NCI-H128 (cell line): ENCODE data around the gene PAFAH1B2.
"Not testable (repeated sequence)": the region's sequence is repeated elsewhere in the genome, so short reads cannot be mapped to it uniquely, and the experiment has no call there.

Source experiments
- DNase-seq: peaks from one replicate; lab custom pipeline; 2025; ENCODE audit not compliant: unreplicated experiment; lab: John Stamatoyannopoulos, UW

Gene PAFAH1B2

DNA sequence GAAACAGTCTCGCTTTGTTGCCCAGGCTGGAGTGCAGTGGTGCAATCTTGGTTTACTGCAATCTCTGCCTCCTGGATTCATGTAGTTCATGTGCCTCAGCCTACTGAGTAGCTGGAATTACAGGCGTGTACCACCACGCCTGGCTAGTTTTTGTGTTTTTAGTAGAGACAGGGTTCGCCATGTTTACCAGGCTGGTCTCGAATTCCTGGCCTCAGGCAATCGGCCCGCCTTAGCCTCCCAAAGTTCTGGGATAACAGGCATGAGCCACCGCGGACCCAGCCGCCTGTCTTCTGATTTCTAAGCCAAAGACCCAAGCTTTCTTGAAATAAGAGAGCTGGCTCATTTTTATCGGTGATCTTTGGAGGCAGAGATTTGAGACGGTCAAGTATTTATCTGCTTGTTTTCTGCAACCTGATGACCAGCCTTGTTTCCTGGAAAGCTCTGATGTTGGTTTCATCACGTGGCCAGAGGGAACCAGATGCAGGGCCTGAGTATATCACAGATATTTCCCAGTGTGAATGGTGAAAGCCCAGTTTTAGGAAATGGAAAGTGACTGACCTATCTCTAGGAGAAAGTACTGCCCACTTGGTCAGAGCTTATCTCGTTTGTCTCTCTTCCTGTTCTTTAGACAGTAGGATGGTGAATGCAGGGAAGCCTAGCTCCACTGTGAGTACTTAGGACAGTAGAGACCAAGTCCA, 28.8 kb downstream of the PAFAH1B2 start:
- DNase-seq = no peak

DNA sequence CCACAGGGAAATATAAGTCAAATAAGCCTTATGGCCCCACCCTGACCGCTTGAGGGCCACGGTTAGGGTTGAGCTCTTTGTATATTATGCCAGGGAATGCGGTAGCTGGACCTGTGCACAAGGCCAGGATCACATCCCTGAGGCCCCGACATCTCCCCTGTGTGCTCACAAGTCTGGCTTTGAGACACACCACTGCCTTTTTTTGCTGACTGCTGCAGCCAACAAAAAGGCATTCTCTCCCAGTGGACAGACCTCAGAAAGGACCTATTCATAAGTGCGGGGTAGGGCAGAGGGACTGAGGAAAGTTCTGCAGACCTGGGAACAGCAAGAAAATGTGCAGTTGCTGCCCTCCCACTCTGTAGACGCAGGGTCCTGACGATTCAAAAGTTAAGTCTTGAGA, 31.0 kb downstream of the PAFAH1B2 start:
- no peak for DNase-seq

DNA sequence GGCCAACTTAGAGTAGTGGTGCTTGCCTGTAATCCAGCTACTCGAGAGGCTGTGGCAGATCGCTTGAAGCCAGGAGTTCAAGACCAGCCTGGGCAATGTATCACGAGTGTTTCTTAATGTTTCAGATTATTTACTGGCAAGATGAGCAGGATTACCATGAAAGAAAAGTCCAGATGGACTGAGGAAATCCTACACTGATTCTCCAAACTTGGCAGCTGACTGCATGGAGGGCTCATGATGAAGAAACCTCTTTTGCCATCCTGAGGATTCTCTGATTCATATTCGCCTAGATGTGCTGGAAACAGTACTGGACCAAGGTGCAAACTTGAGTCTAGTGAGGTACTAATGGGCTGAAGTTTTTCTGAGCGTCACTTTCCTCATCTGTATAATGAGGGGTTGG, 31.7 kb downstream of the PAFAH1B2 start:
- DNase-seq = no peak

DNA sequence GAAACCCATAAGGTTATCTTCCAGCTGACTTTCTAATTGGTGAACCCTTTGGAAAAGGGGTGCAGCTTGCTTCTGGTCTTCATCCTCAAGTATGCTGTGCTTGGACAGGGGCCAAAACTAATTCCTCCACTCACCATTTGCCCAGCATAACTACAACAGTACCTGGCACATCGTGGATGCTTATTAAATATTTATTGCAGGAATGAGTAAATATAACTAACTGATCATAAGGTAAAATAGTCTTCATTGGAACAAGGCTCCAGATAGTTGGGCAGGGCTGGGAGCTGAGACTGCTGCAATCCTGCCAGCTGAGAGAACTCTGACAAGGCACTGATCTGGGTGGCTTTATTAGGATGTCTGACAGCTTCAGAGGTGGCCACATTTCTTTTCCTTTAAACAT, 32.1 kb downstream of the PAFAH1B2 start:
- no peak for DNase-seq

DNA sequence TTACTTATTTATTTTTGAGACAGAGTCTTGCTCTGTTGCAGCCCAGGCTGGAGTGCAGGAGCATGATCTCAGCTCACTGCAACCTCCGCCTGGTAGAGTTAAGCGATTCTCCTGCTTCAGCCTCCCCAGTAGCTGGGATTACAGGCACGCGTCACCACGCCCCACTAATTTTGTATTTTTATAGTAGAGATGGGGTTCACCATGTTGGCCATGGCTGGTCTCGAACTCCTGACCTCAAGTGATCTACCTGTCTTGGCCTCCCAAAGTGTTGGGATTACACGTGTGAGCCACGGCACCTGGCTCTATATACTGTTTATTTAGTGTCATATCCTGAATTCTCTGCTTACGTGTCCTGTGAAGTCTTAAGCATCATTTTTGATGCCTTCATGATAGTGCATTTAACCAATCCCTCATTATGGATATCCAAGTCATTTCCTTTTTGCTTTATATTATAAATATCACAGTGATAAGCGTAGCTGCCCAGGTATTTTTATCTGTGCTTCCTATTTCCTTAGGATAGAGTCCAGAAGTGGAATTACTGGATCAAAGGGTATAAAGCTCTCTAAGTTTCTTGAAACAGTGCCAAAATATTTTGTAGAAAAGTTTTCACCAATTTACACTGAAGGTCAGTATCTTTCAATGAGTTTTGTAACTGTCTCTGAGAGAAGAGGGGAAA, 33.6 kb downstream of the PAFAH1B2 start:
- DNase-seq = no peak

DNA sequence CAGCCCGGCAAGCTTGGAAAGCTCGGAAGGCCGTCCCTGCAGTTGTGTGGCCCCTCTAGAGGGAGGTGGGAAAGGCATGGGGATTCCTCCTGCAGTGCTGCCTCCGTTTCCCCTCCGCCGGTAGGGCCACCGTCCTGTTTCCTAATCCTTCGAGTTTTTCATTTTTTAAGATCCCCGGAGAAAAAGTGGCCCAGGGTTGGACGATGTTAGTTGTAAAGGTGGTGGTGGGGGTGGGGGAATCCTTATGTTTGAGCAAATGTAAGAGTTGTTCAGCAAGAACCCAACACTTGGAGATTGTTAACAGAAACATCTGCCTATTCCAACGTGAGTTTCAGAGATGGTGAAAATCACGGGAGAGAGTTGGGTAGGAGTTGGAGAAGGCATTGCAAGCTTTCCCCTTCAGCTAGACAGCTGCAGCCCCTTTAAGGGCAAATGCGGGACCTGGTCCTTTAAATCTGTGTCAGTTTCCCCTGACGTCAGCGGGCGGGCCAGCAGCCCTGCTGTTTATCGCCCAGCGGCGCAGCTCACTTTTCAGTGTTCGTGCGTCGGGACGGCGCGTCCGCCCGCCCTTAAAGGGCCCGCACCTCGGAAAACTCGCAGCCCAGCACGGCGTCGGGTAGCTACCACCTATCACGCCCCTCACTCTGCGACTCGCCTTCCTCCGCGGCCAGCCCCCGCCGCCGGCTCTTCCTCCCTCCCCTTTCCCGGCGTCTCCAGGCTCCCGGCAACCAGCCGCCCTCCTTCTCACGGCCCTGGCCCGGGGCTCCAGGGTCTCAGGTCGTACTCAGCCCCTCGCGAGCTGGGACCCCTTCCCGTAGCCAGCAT, 34.3 kb downstream of the PAFAH1B2 start, which contains the start of gene SIDT2:
Gene SIDT2, plus strand, starts transcription at position 534 of the 825 bp plus-strand sequence. CDS start 521 bp downstream, outside the sequence.
- DNase-seq = peak; percentile 75

DNA sequence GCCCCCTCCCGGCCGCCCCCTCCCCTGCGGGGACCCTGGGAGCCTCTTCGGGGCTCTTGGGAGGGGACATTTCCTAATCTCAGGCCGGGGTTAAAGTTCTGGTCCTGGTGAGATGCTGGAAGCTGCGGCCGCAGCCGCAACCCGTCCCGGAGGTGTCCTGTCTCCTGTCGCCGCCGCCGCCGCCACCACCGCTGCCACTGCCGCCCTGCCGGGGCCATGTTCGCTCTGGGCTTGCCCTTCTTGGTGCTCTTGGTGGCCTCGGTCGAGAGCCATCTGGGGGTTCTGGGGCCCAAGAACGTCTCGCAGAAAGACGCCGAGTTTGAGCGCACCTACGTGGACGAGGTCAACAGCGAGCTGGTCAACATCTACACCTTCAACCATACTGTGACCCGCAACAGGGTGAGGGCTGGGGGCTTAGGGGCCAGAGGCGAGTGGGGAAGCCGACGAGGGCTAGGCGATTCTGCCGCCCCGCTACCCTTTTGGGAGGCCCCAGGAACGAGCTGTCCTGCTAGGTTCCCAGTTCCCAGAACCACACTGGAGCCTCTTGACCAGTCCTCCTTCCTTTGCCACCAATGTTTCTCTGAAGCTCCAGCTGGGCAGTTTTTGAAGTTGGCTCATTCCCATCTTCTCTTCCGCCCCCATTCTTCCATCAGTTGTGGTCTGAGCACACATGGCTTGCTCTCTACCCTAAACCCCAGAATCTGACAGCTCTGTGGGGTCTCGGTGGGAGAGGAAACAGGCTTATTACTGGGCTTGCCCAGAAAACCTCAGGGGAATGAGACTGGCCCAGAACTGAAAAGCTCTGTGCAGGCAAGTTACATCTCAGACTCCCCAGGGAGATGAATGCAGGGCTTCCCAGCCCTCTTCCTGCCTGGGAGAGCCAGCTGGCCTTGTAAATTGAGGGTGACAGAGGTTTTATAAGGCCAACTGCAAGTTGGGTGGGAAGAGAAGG, 35.2 kb downstream of the PAFAH1B2 start:
- no peak for DNase-seq

DNA sequence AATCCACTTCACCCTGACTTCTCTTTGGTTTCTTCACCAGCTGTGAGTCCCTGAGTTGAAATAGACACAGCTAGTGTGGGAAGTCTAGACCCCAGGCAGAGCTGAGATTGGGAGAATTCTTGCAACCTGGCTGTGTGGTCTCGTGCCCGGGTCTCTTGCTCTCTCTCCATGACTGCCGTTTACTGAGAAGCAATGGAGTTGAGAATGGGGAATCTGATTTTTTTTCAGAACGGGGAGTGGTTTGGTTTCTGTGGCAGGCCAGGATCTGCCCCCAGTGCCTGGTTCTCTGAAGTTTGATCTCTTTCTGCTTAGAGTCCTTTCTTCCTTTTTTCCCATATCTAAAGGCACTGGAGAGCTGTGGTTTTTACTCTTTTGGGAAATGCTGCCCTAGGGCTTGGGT, 35.9 kb downstream of the PAFAH1B2 start:
- DNase-seq = no peak

DNA sequence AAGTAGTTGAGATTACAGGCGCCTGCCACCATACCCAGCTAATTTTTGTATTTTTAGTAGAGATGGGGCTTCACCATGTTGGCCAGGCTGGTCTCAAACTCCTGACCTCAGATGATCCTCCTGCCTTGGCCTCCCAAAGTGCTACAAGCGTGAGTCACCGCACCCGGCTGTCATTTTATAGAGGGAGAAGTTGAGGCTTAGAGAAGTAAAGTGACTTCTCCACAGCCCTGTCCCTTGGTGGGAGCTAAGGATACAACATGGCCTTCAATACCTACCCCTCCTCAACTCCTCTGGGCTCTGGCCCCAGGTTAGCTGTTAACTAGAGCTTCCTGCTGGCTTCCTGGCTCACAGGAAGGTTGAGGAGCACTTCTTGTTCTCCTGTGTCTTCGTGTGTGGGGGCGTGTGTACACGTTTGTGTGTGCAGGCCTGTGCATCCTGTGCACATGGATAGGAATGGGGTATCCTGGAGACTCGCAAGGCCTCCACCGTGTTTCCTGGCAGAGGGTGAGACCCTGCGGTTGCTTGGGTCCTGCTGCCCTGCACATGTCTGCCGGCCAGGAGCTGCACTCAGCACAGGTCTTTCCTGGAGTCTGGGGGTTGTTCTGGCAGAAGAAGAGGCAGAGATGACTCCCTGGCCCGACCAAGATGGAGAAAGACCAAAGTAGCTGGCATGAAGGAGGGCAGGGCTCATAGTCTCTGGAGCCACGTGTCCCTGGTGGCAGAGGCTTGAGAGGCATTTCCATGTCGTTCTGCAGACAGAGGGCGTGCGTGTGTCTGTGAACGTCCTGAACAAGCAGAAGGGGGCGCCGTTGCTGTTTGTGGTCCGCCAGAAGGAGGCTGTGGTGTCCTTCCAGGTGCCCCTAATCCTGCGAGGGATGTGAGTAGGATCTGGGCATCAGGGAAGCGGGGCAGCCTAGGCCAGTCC, 36.8 kb downstream of the PAFAH1B2 start:
- DNase-seq = no peak

DNA sequence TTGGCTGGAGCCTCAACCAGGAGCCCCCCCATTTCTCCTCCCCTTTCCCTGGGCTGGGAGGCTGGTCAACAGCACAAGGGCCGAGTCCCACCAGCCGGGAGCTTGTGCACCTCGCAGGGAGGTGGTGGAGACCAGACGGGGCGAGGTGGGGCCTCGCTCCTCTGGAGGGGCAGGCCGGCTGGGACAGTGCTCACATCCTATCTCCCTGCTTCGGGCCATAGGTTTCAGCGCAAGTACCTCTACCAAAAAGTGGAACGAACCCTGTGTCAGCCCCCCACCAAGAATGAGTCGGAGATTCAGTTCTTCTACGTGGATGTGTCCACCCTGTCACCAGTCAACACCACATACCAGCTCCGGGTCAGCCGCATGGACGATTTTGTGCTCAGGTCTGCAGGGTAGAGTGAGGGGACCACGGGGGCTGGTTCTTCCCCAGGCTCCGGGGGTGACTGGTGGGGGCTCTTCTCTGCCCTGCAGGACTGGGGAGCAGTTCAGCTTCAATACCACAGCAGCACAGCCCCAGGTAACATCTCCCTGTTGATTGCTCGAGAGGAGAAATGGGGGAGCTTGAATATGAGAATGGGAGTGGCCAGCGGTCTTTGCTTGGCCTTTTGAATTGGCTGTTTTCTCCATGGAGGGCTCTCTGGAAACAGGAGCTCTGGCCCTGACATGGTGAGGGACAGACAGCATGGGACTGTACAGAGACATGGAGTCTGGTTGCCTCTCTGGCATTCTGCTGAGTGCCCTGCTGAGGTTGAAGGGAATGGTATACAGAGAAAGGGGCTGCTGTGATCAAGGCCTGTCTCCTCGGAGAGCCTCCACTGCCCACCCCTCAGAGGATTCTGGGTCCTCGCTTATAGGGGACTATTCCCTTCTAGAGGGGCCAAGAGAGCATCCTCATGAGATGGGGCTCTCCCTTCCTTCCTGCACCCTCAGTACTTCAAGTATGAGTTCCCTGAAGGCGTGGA, 37.8 kb downstream of the PAFAH1B2 start:
- no peak for DNase-seq

DNA sequence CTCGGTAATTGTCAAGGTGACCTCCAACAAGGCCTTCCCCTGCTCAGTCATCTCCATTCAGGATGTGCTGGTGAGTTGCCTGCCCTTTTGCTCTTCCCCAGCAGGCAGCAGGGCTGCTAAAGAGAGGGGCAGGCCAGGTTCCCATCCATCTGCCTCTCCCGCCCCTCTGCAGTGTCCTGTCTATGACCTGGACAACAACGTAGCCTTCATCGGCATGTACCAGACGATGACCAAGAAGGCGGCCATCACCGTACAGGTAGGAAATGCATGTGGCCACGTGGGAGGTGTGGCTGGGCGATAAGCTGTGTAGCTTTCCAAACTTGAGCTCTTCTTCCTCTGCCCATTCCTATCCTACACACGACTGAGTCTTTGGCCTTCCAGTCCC, 38.5 kb downstream of the PAFAH1B2 start:
- DNase-seq = no peak

DNA sequence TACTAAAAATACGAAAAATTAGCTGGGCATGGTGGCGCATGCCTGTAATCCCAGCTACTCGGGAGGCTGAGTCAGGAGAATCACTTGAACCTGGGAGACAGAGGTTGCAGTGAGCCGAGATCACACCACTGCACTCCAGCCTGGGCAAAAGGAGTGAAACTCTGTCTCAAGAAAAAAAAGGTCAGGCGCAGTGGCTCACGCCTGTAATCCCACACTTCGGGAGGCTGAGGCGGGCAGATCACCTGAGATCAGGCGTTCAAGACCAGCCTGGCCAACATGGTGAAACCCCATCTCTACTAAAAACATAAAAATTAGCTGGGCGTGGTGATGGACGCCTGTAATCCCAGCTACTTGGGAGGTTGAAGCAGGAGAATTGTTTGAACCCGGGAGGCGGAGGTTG, 39.1 kb downstream of the PAFAH1B2 start:
- not testable (repeated sequence) for DNase-seq

DNA sequence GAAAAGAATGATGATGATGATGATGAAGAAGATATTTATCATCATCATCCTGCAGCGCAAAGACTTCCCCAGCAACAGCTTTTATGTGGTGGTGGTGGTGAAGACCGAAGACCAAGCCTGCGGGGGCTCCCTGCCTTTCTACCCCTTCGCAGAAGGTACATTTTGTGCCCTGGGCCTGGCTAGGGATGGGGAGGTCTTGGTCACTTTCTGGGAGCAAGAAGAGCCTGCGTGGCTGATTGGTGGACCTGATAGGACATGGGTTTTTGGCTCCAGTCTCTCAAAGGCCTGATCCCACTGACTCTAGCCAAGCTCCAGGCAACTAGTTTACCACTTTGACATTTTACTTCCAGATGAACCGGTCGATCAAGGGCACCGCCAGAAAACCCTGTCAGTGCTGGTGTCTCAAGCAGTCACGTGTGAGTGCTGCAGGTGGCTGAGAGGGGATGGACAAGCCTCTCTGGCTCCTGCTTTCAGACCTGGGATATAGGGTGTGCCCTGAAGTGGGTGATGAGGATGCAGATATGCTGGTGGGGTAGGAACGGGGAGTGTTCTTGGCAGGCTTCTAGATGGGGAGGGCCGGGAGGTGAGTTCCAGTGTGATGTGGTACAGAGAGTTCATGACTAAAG, 39.8 kb downstream of the PAFAH1B2 start:
- no peak for DNase-seq

DNA sequence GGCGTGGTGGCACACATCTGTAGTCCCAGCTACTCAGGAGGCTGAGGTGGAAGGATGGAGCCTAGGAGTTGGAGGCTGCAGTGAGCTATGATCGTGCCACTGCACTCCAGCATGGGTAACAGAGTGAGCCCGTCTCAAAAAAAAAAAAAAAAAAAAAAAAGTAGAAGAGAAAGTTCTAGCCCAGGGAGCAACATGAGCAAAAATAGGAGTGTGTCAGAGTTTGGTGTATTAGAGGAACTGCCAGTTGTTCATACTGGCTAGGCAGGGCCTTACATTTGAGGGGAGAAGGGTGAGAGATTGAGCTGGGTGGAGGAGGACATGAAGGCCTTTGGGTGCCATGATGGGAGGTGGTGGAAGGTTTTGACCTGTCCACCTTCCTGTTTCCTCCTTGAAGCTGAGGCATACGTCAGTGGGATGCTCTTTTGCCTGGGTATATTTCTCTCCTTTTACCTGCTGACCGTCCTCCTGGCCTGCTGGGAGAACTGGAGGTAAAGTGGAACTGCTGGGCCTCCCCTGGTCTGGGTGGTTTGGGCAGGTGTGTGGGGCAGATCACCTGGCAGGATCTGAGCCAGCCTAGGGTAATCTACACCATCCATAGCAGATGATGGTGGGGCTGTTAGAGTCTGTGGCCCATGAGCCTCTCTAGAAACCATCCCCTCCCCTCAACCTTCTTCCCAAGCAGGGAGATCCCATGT, 41.8 kb downstream of the PAFAH1B2 start:
- no peak for DNase-seq

DNA sequence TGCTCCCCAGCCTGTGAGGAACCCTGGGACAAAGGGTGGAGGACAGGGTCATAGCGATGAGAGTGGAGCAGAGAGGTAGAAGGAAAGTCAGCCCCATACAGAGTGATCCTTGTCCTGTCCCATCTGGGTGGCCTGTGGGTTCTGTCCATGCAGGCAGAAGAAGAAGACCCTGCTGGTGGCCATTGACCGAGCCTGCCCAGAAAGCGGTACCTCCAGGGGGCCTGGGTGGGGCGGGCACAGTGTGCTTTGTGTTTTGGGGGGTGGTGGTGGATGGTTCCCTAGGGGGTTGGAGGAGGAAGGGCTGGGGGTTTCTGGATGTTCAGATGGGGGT, 42.3 kb downstream of the PAFAH1B2 start:
- no peak for DNase-seq

DNA sequence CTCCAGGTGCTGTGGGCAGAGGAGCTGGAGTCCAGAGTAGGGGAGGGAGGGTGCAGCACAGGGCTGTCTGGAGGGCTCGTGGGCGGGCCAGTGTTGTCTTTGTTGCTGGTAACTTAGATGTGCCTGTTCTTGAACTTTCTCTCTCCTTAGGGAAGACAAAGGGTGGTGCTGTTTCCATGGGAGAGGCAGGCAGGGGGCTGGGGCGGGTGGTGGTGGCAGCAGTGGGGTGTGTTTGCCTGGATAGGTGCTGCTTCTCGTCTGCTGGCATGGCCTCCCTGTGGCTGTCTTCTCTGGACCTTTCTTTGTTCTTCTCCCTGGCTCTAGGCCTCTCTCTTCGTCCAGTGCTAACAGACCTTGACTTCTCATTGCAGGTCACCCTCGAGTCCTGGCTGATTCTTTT, 42.9 kb downstream of the PAFAH1B2 start:
- no peak for DNase-seq

DNA sequence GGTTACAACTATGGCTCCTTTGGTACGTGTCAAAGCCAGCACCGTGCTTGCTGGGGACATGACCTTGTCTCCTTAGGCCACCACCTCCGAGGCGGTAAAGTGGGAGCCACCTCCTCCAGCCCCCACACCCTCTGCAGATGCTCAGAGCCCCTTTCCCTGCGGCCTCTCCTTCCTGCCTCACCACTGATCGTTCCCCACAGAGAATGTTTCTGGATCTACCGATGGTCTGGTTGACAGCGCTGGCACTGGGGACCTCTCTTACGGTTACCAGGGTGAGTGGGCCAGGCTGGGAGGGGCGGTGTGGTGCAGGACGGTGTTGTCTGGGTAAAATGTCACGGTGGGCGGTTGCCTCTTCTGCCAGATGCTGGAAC, 43.3 kb downstream of the PAFAH1B2 start:
- DNase-seq = no peak
